Neural crest cell (in vitro differentiated cells): Measurements from ENCODE around the gene PLCB1. TPM values are rescaled to one million over a fixed set of nuclear protein-coding genes. Genes with fewer than 3 reads are reported as not detected.

ENCODE experiments used
- DNase-seq: peaks from one replicate; pipeline ENCODE4 v3.0.0; 2021; ENCODE audit warnings: low read depth, mixed read lengths, low spot score
- H3K27ac Mint-ChIP-seq: one replicate; pipeline ENCODE4 v1.8.0; 2021; ENCODE audit warnings: mild to moderate bottlenecking, mixed read lengths; ENCODE audit not compliant: unreplicated experiment
- H3K27me3 Mint-ChIP-seq: 2 replicates; pipeline ENCODE4 v1.8.0; 2021; ENCODE audit warnings: low read depth, mild to moderate bottlenecking, mixed read lengths
- H3K36me3 Mint-ChIP-seq: 2 replicates; pipeline ENCODE4 v1.8.0; 2021; ENCODE audit warnings: low read depth, mild to moderate bottlenecking, mixed read lengths
- H3K4me1 Mint-ChIP-seq: 2 replicates; pipeline ENCODE4 v1.8.0; 2021; ENCODE audit warnings: mixed read lengths
- H3K4me3 Mint-ChIP-seq: one replicate; pipeline ENCODE4 v1.8.0; 2021; ENCODE audit warnings: mild to moderate bottlenecking, mixed read lengths
- H3K9me3 Mint-ChIP-seq: 2 replicates; pipeline ENCODE4 v1.8.0; 2021; ENCODE audit warnings: mixed read lengths
- total RNA-seq: library from RNA; stranded (reverse); gene quantifications from 2 replicates; pipeline ENCODE4 v1.2.1, GENCODE V29; 2021
- TF ChIP-seq, protein P1 (sequence below): fragments of 200-600 bp; sonication (generic); conservative IDR thresholded peaks from 2 replicates; pipeline ENCODE4 v1.5.0; 2021; ENCODE audit warnings: antibody characterized with exemption, mild to moderate bottlenecking

Gene PLCB1
- total RNA-seq, 1 donor from 2014 or later: 13.7 TPM

DNA sequence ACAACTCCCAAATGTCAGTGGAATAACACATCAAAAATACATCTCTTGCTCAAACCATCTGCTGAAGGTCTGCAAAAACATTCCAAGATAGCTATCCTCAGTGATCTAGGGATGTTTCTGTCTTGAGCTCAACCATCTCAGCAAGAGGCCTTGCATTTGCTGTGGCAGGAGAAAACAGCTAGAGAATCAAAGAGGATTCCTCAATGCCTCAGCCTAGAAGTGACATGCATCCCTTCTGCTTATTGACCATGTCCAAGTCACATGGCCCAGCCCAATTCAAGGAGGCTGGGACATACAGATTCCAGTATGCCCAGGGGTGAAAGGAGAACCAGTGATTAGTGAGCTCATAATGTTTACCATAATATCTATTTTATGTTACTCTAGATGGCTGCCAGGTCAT is 269.5 kb downstream of the PLCB1 start:
- Mint-ChIP-seq H3K27ac (no peak overlapping the region), H3K4me1 (no peaks in the 10 kb centered on the region), H3K4me3 (no peak overlapping the region), H3K27me3 (no peaks in the 10 kb centered on the region), H3K36me3 (no peaks in the 10 kb centered on the region), H3K9me3 (no peaks in the 10 kb centered on the region)
- no peak for DNase-seq
- TF ChIP-seq, protein P1, sequence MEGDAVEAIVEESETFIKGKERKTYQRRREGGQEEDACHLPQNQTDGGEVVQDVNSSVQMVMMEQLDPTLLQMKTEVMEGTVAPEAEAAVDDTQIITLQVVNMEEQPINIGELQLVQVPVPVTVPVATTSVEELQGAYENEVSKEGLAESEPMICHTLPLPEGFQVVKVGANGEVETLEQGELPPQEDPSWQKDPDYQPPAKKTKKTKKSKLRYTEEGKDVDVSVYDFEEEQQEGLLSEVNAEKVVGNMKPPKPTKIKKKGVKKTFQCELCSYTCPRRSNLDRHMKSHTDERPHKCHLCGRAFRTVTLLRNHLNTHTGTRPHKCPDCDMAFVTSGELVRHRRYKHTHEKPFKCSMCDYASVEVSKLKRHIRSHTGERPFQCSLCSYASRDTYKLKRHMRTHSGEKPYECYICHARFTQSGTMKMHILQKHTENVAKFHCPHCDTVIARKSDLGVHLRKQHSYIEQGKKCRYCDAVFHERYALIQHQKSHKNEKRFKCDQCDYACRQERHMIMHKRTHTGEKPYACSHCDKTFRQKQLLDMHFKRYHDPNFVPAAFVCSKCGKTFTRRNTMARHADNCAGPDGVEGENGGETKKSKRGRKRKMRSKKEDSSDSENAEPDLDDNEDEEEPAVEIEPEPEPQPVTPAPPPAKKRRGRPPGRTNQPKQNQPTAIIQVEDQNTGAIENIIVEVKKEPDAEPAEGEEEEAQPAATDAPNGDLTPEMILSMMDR: no peak

DNA sequence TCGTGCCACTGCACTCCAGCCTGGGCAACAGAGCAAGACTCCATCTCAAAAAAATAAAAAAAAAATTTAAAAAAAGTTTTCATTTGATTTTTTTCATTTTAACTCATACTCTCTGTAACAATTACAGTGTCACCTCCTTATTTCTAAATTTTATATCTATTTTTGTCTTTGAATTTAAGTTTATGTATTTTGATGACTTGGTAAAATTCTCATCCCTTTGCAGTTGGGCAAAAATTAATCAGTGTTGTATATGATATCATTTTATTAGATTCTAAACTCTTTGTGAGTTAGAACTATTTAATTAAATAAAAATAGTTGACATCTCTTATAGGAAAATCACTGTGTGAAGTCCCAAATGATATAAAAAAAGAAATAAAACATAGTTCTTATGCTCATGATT is 270.7 kb downstream of the PLCB1 start:
- H3K4me1 Mint-ChIP-seq: no peaks in the 10 kb centered on the region
- no peaks in the 10 kb centered on the region for H3K9me3 Mint-ChIP-seq
- H3K27ac Mint-ChIP-seq: no peak overlapping the region
- no peak for DNase-seq
- H3K27me3 Mint-ChIP-seq: no peaks in the 10 kb centered on the region
- H3K4me3 Mint-ChIP-seq: no peak overlapping the region
- no peaks in the 10 kb centered on the region for H3K36me3 Mint-ChIP-seq
- TF ChIP-seq, protein P1: no peak

DNA sequence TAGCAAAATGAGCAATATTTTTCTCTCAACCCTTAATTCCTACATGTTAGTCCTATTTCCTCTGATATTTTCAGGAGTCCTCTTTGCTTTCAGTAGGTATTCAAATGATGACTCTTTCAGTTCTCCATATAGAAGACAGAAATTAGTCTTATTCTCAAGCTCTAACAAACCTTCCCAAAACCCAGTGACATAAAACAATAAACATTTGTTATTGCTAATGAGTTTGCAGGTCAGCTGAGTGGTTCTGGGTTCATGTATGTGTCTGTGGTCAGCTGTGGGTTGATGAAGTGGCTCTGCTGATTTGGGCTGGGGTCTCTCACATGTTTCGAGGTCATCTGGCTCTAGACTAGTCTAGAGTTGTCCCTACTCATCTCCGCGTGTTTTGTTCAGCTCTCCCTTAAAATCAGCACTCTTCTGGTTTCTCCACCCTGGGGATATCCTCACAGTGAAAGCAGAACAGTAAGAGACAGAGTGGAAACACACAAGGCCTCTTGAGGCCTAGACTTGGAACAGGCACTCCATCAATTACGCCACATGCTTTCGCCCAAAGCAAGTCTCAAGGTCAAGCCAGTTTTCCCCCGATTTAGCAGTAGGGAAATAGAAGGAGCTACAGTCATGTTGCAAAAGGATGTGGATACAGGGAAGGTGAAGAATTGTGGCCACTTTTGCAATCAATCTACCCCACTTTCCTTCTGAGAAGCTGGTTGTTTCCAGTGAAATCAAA is 273.0 kb downstream of the PLCB1 start:
- Mint-ChIP-seq H3K27ac (no peak overlapping the region), H3K27me3 (no peaks in the 10 kb centered on the region), H3K4me3 (no peak overlapping the region), H3K4me1 (no peaks in the 10 kb centered on the region), H3K36me3 (no peaks in the 10 kb centered on the region), H3K9me3 (no peaks in the 10 kb centered on the region)
- no peak for DNase-seq
- TF ChIP-seq, protein P1: no peak

DNA sequence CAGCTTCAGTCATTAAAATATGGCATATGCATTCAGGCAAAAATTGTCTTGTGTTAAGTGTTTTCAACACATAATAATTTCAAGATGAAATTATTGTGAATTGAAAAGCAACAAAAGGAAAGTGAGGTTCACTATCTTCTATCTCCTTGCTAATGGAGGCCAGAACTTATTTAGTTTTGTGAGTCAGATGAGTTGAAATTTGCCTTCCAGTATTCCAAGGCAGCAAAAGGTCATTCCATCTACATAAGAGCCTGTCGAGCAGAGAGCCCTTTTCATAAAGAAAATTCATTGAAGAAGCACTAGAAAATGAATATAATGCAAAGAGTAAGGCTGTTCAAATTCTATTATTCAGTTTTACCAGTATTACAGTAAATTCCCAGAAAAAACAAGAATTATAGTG is 274.3 kb downstream of the PLCB1 start:
- H3K9me3 Mint-ChIP-seq: no peaks in the 10 kb centered on the region
- TF ChIP-seq, protein P1: no peak
- no peak overlapping the region for H3K4me3 Mint-ChIP-seq
- no peak for DNase-seq
- no peaks in the 10 kb centered on the region for H3K4me1 Mint-ChIP-seq
- H3K27ac Mint-ChIP-seq: no peak overlapping the region
- H3K27me3 Mint-ChIP-seq: no peaks in the 10 kb centered on the region
- H3K36me3 Mint-ChIP-seq: no peaks in the 10 kb centered on the region

DNA sequence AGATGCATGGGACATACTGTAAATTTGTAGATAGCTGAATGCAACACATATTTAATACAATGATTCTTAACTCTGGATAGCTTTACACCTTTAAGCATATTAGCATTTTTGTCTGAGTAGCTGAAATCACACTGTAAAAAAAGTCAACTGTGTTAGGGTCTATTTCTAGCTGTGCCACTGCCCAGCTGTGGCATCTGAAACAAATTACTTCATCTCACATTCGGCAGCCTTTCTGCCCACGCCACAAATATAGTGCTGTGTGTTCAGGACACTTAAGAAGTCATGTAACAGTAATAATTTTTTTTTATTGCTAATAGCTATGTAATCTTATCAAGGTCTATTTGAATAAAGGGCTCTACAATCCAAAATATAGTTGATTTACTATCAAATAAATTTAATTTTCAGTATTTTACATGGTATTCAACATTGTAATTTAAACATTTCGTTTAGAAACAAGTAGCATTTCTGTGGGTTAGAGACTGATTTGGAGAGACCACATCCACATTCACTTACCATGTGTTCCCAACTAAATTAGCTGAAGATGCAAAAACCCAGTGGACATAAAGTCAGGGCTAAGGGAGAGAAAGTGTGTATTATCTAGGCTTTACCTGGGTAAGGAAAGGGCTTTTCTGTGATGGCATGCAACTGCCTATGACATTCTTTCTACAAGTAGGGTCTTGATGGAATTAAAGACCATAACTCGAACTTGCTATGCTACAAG is 276.7 kb downstream of the PLCB1 start:
- TF ChIP-seq, protein P1: no peak
- Mint-ChIP-seq H3K4me1 (no peaks in the 10 kb centered on the region), H3K27me3 (no peaks in the 10 kb centered on the region), H3K27ac (no peak overlapping the region), H3K36me3 (no peaks in the 10 kb centered on the region), H3K9me3 (no peaks in the 10 kb centered on the region), H3K4me3 (no peak overlapping the region)
- no peak for DNase-seq
